ENCODE measurements around the gene IMMP2L.

IMMP2L gene

DNA sequence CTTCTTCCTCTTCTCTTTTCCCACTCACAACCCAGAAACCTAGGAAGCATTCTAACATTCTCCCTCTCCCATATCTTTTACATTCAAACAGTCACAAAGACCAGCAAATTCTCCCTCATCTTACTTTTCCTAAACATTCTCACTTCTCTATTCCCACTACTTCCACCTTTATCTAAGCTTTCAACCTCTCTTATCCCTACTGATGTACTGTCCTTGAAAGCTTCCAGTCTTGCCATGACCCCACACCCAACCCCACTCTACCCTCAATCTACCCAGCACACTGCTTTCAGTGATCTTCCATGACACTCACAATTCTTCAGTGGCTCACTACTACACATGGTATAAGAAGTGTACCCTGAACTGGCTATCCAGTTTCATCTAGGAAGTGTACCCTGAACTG is 5.3 kb downstream of the IMMP2L start:
- DNase-seq: no peak

DNA sequence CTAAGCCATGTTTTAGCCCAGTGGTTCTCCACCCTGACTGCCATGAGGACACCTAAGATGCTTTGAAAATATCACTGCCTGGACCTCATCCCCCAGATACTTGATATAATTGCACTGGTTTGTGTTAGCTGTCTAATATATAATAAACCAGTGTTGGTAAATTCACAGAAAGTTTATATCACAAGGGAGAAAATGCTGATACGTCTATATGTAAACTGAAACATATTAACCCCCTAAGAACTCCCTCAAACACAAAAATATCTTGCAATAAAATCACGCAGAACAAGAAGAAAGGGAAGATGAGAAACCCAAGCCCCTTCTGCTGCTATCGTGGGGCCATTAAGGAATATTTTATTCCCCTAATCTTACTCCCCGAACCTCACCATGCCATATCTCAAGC is 8.2 kb downstream of the IMMP2L start:
- DNase-seq: no peak

- no peak for DNase-seq
These were observed 21.2 kb downstream of the IMMP2L start for GRCh38 chr7:111541067-111541466.

- no peak for DNase-seq
These were observed 22.0 kb downstream of the IMMP2L start for GRCh38 chr7:111540199-111540815.

DNA sequence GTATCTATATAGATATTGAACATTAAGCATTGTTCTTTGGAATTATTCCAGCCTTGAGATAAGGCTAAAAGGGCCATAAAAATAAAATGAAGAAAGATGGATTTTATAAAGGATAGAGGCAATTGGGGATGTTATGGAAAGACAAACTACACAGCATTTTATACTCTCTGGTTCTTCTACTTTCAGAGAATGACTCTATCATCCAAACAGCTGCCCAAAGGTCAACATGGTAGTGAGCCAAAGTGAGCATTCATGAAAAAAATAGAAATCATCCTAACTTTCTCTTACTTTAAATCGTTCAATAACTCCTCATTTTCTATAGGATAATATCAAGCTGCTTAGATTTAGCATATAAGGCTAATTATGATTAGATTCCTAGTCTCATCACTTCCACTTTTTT is 25.2 kb downstream of the IMMP2L start:
- no peak for DNase-seq

GRCh38 chr7:111535142-111535870 is 27.0 kb downstream of the IMMP2L start:
- DNase-seq: no peak

DNA sequence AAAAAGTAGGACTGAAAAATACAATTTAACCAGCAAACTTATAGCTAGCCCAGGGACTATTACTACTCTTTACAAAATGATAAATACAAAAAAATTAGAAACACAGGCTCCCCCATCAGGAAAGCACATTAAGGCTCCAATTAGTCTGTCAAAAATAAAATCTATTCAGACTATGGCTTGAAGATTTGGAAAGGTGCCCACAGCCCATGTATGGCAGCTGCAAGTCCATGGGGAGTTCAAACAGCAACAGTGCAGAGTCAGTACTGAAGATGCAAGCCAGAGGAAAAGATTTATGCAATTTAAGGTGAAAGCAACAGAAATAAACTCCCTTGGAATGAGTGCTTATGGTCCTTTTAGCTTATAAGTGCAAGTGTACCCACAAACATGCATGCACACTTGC is 29.7 kb downstream of the IMMP2L start:
- peak; percentile 72 for DNase-seq

DNA sequence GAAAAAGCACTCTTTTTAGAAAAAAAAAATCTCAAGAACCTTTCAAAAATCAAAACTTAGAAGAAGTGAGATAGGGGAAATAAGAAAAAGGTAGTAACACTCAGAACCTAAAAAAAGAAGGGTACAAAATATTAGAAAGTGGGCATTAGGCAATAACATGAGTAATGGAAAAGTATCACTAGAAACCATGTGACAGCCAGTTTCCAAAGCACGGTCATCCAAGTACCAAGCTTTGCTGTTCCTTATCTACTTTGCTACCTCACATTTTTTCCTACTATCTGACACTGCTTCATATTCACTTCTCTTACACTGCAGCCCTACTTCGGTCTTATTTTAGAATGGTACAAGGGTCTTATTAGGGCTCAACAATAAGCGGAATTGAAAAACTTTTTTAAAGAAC is 30.3 kb downstream of the IMMP2L start:
- DNase-seq: no peak

- DNase-seq: no peak
These were observed 32.0 kb downstream of the IMMP2L start for GRCh38 chr7:111530356-111530668.

DNA sequence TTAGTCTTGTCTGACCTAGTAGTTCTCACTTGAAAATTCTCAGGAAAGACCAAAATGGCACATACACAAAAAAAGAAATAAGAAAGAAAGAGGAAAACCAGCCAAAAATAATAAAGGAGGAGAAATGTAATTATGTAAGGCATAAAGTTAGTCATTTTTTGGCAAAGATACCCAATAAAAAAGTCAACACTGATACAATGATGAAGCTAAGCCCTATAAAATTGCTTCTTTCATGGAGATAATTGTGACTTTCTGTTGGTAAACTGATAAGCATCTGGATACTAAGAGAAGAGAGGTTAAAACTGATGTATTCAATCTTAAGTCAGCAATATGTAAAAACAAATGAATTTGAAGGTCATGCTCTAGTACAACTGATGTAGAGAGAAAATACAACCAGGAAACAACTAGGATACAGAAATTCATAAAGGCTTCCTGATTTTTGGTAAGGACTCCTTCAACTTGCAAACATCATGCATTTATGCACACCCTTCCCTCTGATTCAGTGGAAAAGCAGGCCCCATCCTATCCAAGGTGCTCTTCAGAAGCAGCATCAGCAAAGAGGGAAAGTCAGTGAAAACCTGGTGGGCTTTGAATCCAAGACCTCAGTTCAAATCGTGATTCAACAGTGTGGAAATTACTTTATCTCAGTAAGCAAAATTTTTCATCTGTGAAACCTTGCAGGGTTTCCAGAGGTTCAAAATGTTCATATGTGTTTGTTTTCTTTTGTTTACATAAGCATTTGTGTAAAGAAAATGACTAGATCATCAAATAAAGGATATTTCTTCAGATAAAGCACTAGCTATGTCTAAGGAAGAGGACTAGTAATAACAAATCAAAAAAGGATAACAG is 32.6 kb downstream of the IMMP2L start:
- DNase-seq: no peak

- no peak for DNase-seq
These were observed 34.0 kb downstream of the IMMP2L start for GRCh38 chr7:111528331-111528730.

GRCh38 chr7:111527545-111527944 is 34.7 kb downstream of the IMMP2L start:
- DNase-seq: no peak

- DNase-seq: no peak
These were observed 37.2 kb downstream of the IMMP2L start for GRCh38 chr7:111525100-111525499.

DNA sequence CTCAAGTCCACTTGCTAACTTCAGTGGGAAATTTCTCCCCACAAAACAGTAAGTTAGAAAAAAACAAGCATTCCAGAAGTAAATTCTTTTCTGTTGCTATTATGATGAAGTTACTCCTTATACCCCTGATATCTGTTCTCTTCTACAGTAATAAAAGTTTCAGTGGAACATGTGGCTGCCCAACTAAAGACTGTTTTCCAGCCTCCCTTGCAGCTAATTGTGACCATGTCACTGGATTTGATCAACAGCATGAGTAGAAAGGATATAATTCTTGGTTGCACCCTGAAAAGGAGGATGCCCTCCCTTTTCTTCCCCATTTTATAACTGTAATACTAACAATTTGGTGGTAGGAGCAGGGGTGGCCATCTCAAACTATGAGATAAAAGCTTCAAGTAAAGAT is 40.6 kb downstream of the IMMP2L start:
- no peak for DNase-seq

DNA sequence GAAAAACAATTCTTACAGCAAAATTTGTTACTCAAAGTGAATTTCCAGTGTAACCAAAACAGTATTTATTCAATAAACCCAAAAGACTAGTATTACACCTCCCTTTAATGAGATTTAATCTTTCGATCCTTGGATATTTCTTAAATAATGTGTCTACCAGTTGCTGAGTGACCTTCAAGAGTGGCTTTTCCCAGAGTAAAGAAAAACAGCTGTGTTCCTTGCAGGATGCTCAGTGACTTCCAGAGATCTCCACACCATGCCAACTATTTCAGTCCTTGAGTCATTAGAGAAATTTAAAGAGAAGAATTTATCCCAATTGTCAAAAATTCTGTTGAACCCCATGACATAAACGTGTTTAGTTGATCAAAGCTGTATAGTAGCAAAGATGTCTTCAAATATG is 44.0 kb downstream of the IMMP2L start:
- DNase-seq: no peak

DNA sequence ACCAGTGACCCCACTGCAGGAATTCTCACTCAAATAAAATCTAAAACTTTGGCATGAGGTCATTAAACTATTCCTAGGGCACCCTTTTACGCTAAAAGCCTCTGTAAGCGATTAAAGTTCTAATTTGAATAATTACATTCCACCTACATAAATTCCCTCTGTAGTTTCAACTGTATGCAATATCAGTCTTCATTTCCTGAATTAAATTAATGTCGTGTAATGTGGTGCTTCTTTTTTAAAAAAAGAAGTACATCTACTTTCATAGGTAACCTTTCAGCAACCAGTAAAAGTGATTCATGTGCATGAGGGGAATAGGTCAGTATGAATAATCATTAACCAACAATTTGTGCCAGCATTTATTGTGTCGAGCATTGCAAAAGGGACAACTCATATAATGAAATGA is 44.7 kb downstream of the IMMP2L start:
- DNase-seq: no peak

DNA sequence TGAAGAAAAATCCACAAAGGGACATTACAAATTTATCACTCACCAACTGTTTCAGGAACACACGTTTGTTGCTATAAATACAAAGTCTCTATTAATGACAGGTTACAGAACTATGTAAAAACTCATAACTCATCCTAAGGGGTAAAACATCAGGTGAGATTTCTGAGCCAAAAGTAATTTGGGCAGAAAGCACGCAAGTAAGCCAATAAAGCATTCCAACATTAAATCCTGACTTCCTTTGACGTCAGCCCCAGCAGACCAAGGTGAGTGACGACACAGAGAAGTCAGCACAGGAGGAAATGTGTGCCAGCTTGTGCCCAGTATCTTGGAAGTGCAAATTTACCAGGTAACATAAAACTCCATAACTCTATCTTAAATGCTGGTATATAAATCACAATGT is 45.7 kb downstream of the IMMP2L start:
- DNase-seq: no peak

- DNase-seq: no peak
These were observed 48.7 kb downstream of the IMMP2L start for GRCh38 chr7:111513566-111513965.

- DNase-seq: no peak
These were observed 50.4 kb downstream of the IMMP2L start for GRCh38 chr7:111511845-111512244.

DNA sequence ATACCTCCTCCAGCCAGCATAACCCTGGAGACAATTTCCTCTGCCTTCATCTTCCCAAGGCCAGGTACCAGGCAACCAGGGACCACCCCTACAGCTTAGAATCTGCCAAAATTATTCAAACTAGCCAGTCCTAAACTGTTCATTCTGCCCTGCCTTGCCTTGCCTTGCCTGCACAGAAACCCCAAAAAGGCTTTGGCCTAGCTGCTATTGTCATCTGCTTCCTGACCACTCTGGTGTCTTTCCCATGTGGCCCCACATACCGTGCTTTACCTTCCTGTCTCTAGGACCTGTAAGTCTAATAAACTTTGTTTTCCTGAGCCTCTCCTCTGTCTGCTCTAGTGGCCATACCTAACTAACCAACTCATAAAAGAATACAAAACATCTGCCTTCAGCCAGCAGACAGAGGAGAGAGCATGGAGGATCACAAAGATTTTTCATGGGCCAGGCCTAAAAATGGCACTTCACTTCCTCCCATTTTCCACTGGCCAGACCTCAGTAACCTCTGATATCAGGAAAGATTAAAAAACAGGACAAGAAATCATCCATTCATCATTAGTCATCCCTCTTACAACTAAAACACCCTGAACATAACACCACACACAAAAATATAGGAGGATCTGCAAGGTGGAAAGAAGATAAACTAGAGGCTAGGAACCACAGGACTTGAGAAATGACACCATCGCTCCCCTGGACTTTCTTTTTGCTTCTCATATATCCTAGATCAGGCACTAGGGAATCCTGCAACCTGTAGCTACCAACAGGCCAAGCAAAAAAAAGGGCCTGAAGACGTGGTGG is 51.5 kb downstream of the IMMP2L start:
- DNase-seq: no peak

DNA sequence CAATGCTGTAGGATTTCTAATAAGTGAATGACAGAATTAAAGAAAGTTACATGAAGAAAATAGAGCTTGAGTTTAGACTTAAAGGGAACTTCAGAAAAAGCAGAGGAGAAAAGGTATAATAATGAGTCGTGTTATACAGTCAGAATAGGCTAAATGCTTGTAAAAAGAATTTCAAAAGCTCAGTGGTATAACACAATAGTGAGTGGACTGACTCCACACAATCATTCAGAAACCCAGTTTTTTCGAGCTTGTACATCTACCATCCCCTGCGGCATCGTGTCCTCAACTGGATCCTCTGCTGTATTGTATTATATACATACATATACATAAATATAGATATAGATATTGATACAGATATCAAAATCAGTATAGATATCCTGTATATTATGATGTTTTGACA is 52.2 kb downstream of the IMMP2L start:
- DNase-seq: no peak

- DNase-seq: no peak
These were observed 53.0 kb downstream of the IMMP2L start for GRCh38 chr7:111509288-111509687.

GRCh38 chr7:111508387-111508786 is 53.9 kb downstream of the IMMP2L start:
- no peak for DNase-seq

All from NCI-H1436 treated with DMSO at 0.1 percent for 48 hours (cell line).